ENCODE data around the gene PIK3CG.
"Not testable (repeated sequence)": the region's sequence is repeated elsewhere in the genome, so short reads cannot be mapped to it uniquely, and the experiment has no call there.

The PIK3CG gene

DNA sequence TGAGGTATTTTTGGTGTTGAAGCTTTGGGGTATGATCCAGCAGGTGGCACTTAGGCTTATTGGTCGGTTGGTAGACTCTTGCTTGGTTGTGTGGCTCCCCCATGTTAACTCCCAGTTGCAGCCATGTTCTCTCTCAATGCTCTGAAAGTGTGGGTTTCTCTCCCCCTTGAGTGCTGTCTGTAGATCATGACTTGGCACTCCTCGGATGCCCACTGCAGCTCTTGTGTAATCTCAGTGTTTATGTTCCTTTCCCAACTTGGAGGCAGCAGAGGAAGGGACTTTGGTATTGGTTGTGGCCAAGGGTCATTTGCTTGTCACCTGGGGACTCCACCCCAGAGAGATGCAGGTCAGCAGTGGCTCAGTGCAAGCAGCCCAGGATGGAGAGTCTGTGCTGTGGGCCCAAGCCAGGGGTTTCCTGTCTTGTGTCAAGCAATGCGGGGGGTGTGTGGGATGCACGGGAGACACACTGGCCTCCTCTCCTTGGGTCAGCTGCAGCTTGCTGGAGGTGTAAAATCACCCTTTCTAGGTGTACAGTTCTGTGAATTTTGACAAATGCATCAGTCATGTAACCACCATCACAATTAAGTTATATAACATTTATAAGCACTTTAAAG lies 36.9 kb downstream of the PIK3CG start:
- no peak for TF ChIP-seq JUND (IDR thresholded peaks at IDR 0.05; ENCODE audit: low read depth)
- in situ Hi-C loops (cut with HindIII; ENCODE audit: low pct_unique_long_range_greater_than_20kb, low sequenced_read_pairs), result no loop called here
- DNase-seq (ENCODE audit: low read depth in 1 of 2, low spot score in 1 of 2), result no peak

GRCh38 chr7:106905734-106906133 lies 40.7 kb downstream of the PIK3CG start:
- TF ChIP-seq JUND (IDR thresholded peaks at IDR 0.05; ENCODE audit: low read depth), result no peak
- DNase-seq (ENCODE audit: low read depth in 1 of 2, low spot score in 1 of 2), result no peak
- in situ Hi-C loops (cut with HindIII; ENCODE audit: low pct_unique_long_range_greater_than_20kb, low sequenced_read_pairs), result no loop called here

DNA sequence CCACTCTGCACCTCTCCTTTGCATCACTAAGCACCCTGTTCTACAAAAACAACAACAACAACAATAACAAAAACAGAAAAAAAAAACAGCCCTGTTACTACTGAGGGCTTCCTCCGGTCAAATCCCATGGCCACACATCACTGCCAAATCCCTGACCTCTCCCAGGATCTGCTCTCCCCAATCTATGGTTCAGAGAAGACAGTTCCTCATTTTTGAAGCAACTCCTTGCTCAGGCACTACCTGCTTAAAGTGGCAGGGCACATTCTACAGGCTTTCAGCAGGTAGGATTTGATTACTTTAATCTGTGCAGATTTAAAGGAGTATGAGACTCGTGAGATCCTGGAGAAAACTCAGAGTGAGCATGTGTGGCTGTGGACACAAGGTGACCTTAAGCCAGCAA lies 46.9 kb downstream of the PIK3CG start:
- no peak for DNase-seq (ENCODE audit: low read depth in 1 of 2, low spot score in 1 of 2)
- in situ Hi-C loops (cut with HindIII; ENCODE audit: low pct_unique_long_range_greater_than_20kb, low sequenced_read_pairs), result no loop called here
- TF ChIP-seq JUND (IDR thresholded peaks at IDR 0.05; ENCODE audit: low read depth), result no peak

DNA sequence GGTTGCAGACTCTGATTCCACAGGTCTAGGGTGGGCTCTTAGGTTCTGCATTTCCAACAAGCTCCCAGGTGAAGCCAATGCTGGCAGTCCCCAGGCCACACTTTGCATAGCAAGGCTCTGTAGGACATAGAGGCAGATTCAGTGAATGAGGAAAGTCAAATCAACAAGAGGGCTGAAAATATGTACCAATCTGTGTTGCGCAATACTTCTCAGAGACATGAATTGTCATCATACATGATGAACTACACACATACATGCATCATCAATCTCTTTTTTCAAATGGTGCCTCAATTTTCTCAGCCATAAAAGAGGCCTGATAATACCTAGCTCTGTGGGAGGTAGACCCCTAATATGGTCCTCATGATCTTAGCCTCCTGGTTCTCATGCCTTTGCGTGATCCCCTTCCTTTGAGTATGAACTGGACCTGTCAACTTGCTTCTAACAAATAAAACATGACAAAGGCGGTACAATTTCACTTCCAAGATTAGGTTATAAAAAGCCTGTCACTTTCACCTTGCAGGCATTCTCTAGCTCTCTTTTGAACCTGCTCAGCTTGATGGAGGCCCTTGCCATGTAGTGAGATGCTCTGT lies 49.0 kb downstream of the PIK3CG start:
- no peak for DNase-seq (ENCODE audit: low read depth in 1 of 2, low spot score in 1 of 2)
- in situ Hi-C loops (cut with HindIII; ENCODE audit: low pct_unique_long_range_greater_than_20kb, low sequenced_read_pairs), result no loop called here
- TF ChIP-seq JUND (IDR thresholded peaks at IDR 0.05; ENCODE audit: low read depth), result no peak

DNA sequence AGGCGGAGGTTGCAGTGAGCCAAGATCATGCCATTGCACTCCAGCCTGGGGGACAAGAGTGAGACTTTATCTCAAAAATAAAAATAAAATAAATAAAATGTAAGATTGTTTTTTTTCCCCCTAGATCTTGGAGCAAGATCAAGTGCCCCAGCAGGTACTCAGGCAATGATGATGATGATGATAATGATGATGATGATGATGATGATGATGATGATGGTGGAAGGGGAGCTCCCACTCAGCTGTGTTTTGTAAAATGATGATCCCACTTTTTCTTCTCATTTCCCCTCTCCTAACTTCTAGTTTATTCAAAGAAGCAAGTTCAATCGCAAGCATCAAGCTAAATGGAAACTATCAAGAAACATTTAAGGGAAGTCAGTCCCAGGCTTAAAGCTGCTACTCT lies 50.3 kb downstream of the PIK3CG start:
- TF ChIP-seq JUND (IDR thresholded peaks at IDR 0.05; ENCODE audit: low read depth), result no peak
- in situ Hi-C loops (cut with HindIII; ENCODE audit: low pct_unique_long_range_greater_than_20kb, low sequenced_read_pairs), result no loop called here
- DNase-seq (ENCODE audit: low read depth in 1 of 2, low spot score in 1 of 2), result no peak

- no peak for DNase-seq (ENCODE audit: low read depth in 1 of 2, low spot score in 1 of 2)
- in situ Hi-C loops (cut with HindIII; ENCODE audit: low pct_unique_long_range_greater_than_20kb, low sequenced_read_pairs), result no loop called here
- TF ChIP-seq JUND (IDR thresholded peaks at IDR 0.05; ENCODE audit: low read depth), result no peak
Measured at GRCh38 chr7:106915873-106916272, 50.8 kb downstream of the PIK3CG start.

- DNase-seq (ENCODE audit: low read depth in 1 of 2, low spot score in 1 of 2), result no peak
- TF ChIP-seq JUND (IDR thresholded peaks at IDR 0.05; ENCODE audit: low read depth), result no peak
- in situ Hi-C loops (cut with HindIII; ENCODE audit: low pct_unique_long_range_greater_than_20kb, low sequenced_read_pairs), result no loop called here
Measured at GRCh38 chr7:106916679-106917078, 51.6 kb downstream of the PIK3CG start.

DNA sequence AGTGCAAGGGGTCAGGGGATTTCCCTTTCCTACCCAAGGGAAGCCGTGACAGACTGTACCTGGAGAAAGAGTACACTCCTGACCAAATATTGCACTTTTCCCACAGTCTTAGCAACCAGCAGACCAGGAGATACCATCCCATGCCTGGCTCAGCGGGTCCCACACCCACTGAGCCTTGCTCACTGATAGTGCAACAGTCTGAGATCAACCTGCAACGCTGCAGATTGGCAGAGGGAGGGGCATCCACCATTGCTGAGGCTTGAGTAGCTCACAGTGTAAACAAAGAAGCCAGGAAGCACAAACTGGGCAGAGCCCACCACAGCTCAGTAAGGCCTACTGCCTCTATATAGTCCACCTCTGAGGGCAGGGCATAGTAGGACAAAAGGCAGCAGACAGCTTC lies 53.9 kb downstream of the PIK3CG start:
- DNase-seq (ENCODE audit: low read depth in 1 of 2, low spot score in 1 of 2), result no peak
- in situ Hi-C loops (cut with HindIII; ENCODE audit: low pct_unique_long_range_greater_than_20kb, low sequenced_read_pairs), result no loop called here
- TF ChIP-seq JUND (IDR thresholded peaks at IDR 0.05; ENCODE audit: low read depth), result no peak

- DNase-seq (ENCODE audit: low read depth in 1 of 2, low spot score in 1 of 2); in situ Hi-C loops (cut with HindIII; ENCODE audit: low pct_unique_long_range_greater_than_20kb, low sequenced_read_pairs): not testable (repeated sequence)
Measured at GRCh38 chr7:106924468-106924867, 59.4 kb downstream of the PIK3CG start.

DNA sequence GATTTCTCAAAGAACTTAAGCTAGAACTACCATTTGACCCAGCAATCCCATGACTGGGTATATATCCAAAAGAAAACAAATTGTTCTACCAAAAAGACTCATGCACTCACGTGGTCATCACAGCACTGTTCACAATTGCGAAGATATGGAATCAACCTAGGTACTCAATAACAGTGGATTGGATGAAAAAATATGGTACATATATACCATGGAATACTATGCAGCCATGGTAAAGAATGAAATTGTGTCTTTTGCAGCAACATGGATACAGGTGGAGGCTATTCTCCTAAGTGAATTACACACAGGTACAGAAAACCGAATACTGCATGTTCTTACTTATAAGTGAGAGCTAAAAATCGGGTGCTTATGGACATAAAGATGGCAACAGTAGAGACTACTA lies 61.8 kb downstream of the PIK3CG start:
- no peak for TF ChIP-seq JUND (IDR thresholded peaks at IDR 0.05; ENCODE audit: low read depth)
- DNase-seq (ENCODE audit: low read depth in 1 of 2, low spot score in 1 of 2), result no peak
- in situ Hi-C loops (cut with HindIII; ENCODE audit: low pct_unique_long_range_greater_than_20kb, low sequenced_read_pairs), result no loop called here

GRCh38 chr7:106927536-106927935 lies 62.5 kb downstream of the PIK3CG start:
- no peak for TF ChIP-seq JUND (IDR thresholded peaks at IDR 0.05; ENCODE audit: low read depth)
- in situ Hi-C loops (cut with HindIII; ENCODE audit: low pct_unique_long_range_greater_than_20kb, low sequenced_read_pairs), result no loop called here
- no peak for DNase-seq (ENCODE audit: low read depth in 1 of 2, low spot score in 1 of 2)

DNA sequence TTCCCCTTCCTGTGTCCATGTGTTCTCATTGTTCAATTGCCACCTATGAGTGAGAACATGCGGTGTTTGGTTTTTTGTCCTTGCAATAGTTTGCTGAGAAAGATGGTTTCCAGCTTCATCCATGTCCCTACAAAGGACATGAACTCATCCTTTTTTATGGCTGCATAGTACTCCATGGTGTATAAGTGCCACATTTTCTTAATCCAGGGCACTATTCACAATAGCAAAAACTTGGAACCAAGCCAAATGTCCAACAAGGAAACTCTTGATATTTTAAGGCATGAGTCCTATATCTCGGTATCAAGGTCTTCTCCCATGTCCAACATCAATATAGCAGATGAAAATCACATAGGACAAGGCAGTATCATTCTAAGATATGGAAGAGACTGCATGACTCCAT lies 64.5 kb downstream of the PIK3CG start:
- DNase-seq (ENCODE audit: low read depth in 1 of 2, low spot score in 1 of 2); in situ Hi-C loops (cut with HindIII; ENCODE audit: low pct_unique_long_range_greater_than_20kb, low sequenced_read_pairs): not testable (repeated sequence)

GRCh38 chr7:106936236-106936635 lies 71.2 kb downstream of the PIK3CG start:
- DNase-seq (ENCODE audit: low read depth in 1 of 2, low spot score in 1 of 2), result no peak
- in situ Hi-C loops (cut with HindIII; ENCODE audit: low pct_unique_long_range_greater_than_20kb, low sequenced_read_pairs), result no loop called here
- no peak for TF ChIP-seq JUND (IDR thresholded peaks at IDR 0.05; ENCODE audit: low read depth)

DNA sequence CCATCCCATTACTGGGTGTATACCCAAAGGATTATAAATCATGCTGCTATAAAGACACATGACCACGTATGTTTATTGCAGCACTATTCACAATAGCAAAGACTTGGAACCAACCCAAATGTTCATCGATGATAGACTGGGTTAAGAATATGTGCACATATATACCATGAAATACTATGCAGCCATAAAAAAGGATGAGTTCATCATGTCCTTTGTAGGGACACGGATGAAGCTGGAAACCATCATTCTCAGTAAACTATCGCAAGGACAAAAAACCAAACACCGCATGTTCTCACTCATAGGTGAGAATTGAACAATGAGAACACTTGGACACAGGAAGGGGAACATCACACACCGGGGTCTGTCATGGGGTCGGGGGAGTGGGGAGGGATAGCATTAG lies 73.0 kb downstream of the PIK3CG start:
- not testable (repeated sequence) for DNase-seq (ENCODE audit: low read depth in 1 of 2, low spot score in 1 of 2)

More for the DNA sequence above, 73.0 kb downstream of the PIK3CG start:
- in situ Hi-C loops (cut with HindIII; ENCODE audit: low pct_unique_long_range_greater_than_20kb, low sequenced_read_pairs), result not testable (repeated sequence)
